K562 (cell line): ENCODE measurements around the gene CTIF. TPM values are rescaled to one million over a fixed set of nuclear protein-coding genes. Genes with fewer than 3 reads are reported as not detected.
A peak's percentile ranks its signal among the peaks of the same experiment; 100 is the strongest.

Experiments used
- ADNP ChIP-seq: fragments of 200-800 bp; sonication (Bioruptor generic); IDR thresholded peaks from 2 replicates; pipeline ENCODE4 v1.6.1; 2016; ENCODE audit warnings: missing genetic modification characterization, missing compliant biosample characterization
- ARID1B ChIP-seq: fragments of 450-650 bp; IDR thresholded peaks from 2 replicates; pipeline ENCODE4 v1.6.1; 2016; ENCODE audit warnings: antibody characterized with exemption, mild to moderate bottlenecking, inconsistent platforms
- BDP1 ChIP-seq: IDR thresholded peaks from 3 replicates; pipeline ENCODE4 v1.6.1; 2011; ENCODE audit not compliant: insufficient read length, insufficient read depth
- E2F1 ChIP-seq: sonication (generic); formaldehyde crosslinking; IDR thresholded peaks from 2 replicates; pipeline ENCODE4 v1.8.1; 2023; ENCODE audit warnings: mild to moderate bottlenecking, missing genetic modification reagents, moderate library complexity
- ESRRB ChIP-seq: fragments of 250-450 bp; sonication (Bioruptor Pico); IDR thresholded peaks from 2 replicates; pipeline ENCODE4 v1.5.0; 2020; ENCODE audit warnings: mild to moderate bottlenecking, moderate library complexity, borderline replicate concordance
- FOXJ2 ChIP-seq: fragments of 200-800 bp; sonication (Bioruptor generic); IDR thresholded peaks from 2 replicates; pipeline ENCODE4 v1.6.1; 2016; ENCODE audit warnings: missing genetic modification characterization, missing compliant biosample characterization
- JUND ChIP-seq, 2 experiments: IDR thresholded peaks; 2 replicates in 1 of 2; 3 replicates in 1 of 2; pipeline ENCODE4 v1.6.1; 2011; ENCODE audit warnings: borderline replicate concordance in 2 of 2, low read depth in 2 of 2, low read length in 2 of 2, improper control_type of control experiment in 1 of 2, missing biosample characterization in 1 of 2, missing genetic modification characterization in 1 of 2, missing genetic modification reagents in 1 of 2
- KDM1A ChIP-seq, 2 experiments: fragments of 450-650 bp; IDR thresholded peaks; 2 replicates each; pipeline ENCODE4 v1.6.1; 2016; ENCODE audit warnings: mild to moderate bottlenecking in 2 of 2
- MBD1 ChIP-seq: fragments of 250-450 bp; sonication (Bioruptor Pico); IDR thresholded peaks from 2 replicates; pipeline ENCODE4 v1.8.0; 2022; ENCODE audit warnings: inconsistent platforms
- SIRT6 ChIP-seq: IDR thresholded peaks from one replicate; pipeline ENCODE4 v1.6.1; 2012; ENCODE audit warnings: low read depth, mild to moderate bottlenecking, control low read depth, inconsistent platforms, low read length, moderate library complexity
- ZNF324 ChIP-seq: fragments of 250-450 bp; sonication (Bioruptor Pico); IDR thresholded peaks from 2 replicates; pipeline ENCODE4 v1.4.0; 2020; ENCODE audit warnings: mild to moderate bottlenecking
- ZNF347 ChIP-seq: fragments of 450-650 bp; formaldehyde crosslinking; IDR thresholded peaks from 2 replicates; pipeline ENCODE4 v1.4.0; 2020; ENCODE audit warnings: low read depth, mild to moderate bottlenecking, moderate library complexity
- ZNF707 ChIP-seq: fragments of 250-450 bp; sonication (Bioruptor Pico); conservative IDR thresholded peaks from 2 replicates; pipeline ENCODE4 v1.8.0; 2022; ENCODE audit warnings: inconsistent platforms, mild to moderate bottlenecking, moderate library complexity
- polyA plus RNA-seq, 8 experiments: library from polyadenylated mRNA; depleted of rRNA in 4 of 8; stranded (reverse) in 5 of 8; unstranded in 3 of 8; fragments of >200 nt; fragmentation: Nextera tagmentation in 2 of 8; fragmentation: Illumina TruSeq in 1 of 8; extraction: Ambion mirVana in 2 of 8; extraction: Trizol in 1 of 8; gene quantifications; 2 replicates each; pipeline versions ENCODE4 v1.2.1 to v1.2.3, GENCODE V29; 2011 to 2014; ENCODE audit warnings: inconsistent platforms in 1 of 8, missing spikeins in 1 of 8
- total RNA-seq, 7 experiments: library from RNA; depleted of rRNA in 6 of 7; stranded (reverse); fragments of >200 nt in 6 of 7; fragmentation: Illumina TruSeq in 2 of 7; extraction: Trizol in 2 of 7; gene quantifications; 2 replicates each; pipeline versions ENCODE4 v1.2.1 to v1.2.3, GENCODE V29; 2011 to 2021; ENCODE audit warnings: low replicate concordance in 1 of 7

The CTIF gene
- total and polyA plus RNA-seq, 9 of the 15 experiments (the other 6 are each of a cell fraction or from before 2014, with no cell fraction given) = 0.17 to 11.5 (median 2.2) TPM

GRCh38 chr18:48693625-48694262 lies 154.9 kb downstream of the CTIF start (continued):
- no peak for TF ChIP-seq ZNF707 (CRISPR knock-in tag)
- TF ChIP-seq ADNP (tag) = no peak
- TF ChIP-seq ZNF347 = no peak
- no peak for TF ChIP-seq ESRRB
- TF ChIP-seq JUND (IDR thresholded peaks at IDR 0.05; ENCODE audit: borderline replicate concordance, low read depth, low read length) = 0 out of 2 replicates have a peak, but pooled peaks have one; percentile 23
- 0 out of 3 replicates have a peak, but pooled peaks have one; percentile 37 for TF ChIP-seq JUND (tag; IDR thresholded peaks at IDR 0.05; ENCODE audit: borderline replicate concordance, low read depth, low read length)
- TF ChIP-seq SIRT6 = no peak
- TF ChIP-seq KDM1A (IDR thresholded peaks at IDR 0.05) = no peak
- TF ChIP-seq FOXJ2 (tag) = no peak
- no peak for TF ChIP-seq ZNF324
- no peak for TF ChIP-seq MBD1 (CRISPR knock-in tag)
- TF ChIP-seq ARID1B = peak; percentile 29; the same call in 1 of the 2 replicates
- no peak for TF ChIP-seq BDP1
- TF ChIP-seq E2F1 (CRISPR knock-in tag) = no peak
